Measurements from ENCODE around the gene CYTL1.

GRCh38 chr4:5034206-5034605 is 14.9 kb upstream of the CYTL1 start:
- TF ChIP-seq POLR2A (IDR thresholded peaks at IDR 0.05) (no peak), CTCF (IDR thresholded peaks at IDR 0.05) (no peak)

Data from breast epithelium (tissue), 3 donors.